Measurements from ENCODE around the gene SMARCC2.

GRCh38 chr12:56205445-56205844, 16.2 kb upstream of the SMARCC2 start:
- TF ChIP-seq CTCF (IDR thresholded peaks at IDR 0.05), result no peak
- TF ChIP-seq POLR2A (IDR thresholded peaks at IDR 0.05), result no peak

All from stomach (tissue), 4 donors.